GM10266 (cell line): ENCODE measurements around the gene ANKRD33B.
A peak's percentile ranks its signal among the peaks of the same experiment; 100 is the strongest.

Experiments
- DNase-seq: peaks from one replicate; pipeline ENCODE4 v3.0.0; 2012; ENCODE audit errors: extremely low spot score
- CTCF ChIP-seq: IDR thresholded peaks from 2 replicates; pipeline ENCODE4 v1.5.1; 2012; ENCODE audit warnings: mild to moderate bottlenecking, low read depth; ENCODE audit not compliant: control insufficient read depth, insufficient read depth; ENCODE audit errors: missing control alignments

ANKRD33B gene

GRCh38 chr5:10633271-10634049 is 69.6 kb downstream of the ANKRD33B start:
- no peak for TF ChIP-seq CTCF
- no peak for DNase-seq

- no peak for TF ChIP-seq CTCF
- DNase-seq, result no peak
Observed at GRCh38 chr5:10634050-10634449, 70.2 kb downstream of the ANKRD33B start.

- TF ChIP-seq CTCF, result no peak
- DNase-seq, result no peak
Observed at GRCh38 chr5:10634562-10634961, 70.7 kb downstream of the ANKRD33B start.

GRCh38 chr5:10635257-10635866 is 71.5 kb downstream of the ANKRD33B start:
- peak; percentile 88 for DNase-seq
- TF ChIP-seq CTCF, result no peak

- TF ChIP-seq CTCF, result no peak
- DNase-seq, result no peak
Observed at GRCh38 chr5:10635867-10636350, 72.0 kb downstream of the ANKRD33B start.

- no peak for DNase-seq
- TF ChIP-seq CTCF, result no peak
Observed at GRCh38 chr5:10636363-10637142, 72.7 kb downstream of the ANKRD33B start.
